Heart left ventricle (tissue), 16 donors: ENCODE data around the gene CENPK. TPM values are rescaled to one million over a fixed set of nuclear protein-coding genes. Genes with fewer than 3 reads are reported as not detected.

Experiments used
- ATAC-seq, 4 donors: fragments of 200-7000 bp; cut with Tn5 transposase; one replicate each; pipeline ENCODE4 v1.9.1; 2020 to 2022; ENCODE audit warnings: moderate library complexity in 4 of 4, mild to moderate bottlenecking in 3 of 4, moderate number of reproducible peaks in 1 of 4
- DNase-seq, 5 donors: peaks; one replicate each; pipeline ENCODE4 v3.0.0-alpha.2; 2020
- H3K27ac ChIP-seq, 12 donors: fragments of 200-600 bp; sonication (generic) in 4 of 12; one replicate each; pipeline versions ENCODE4 v1.5.0 to v1.8.0; 2016 to 2022; ENCODE audit warnings: mild to moderate bottlenecking in 2 of 12
- H3K27me3 ChIP-seq, 9 donors: fragments of 200-600 bp; sonication (generic) in 2 of 9; one replicate each; pipeline versions ENCODE4 v1.5.1 to v1.8.0; 2016 to 2022; ENCODE audit warnings: mild to moderate bottlenecking in 3 of 9
- H3K36me3 ChIP-seq, 9 donors: fragments of 200-600 bp; sonication (generic) in 2 of 9; one replicate each; pipeline versions ENCODE4 v1.5.0 to v1.8.0; 2018 to 2022; ENCODE audit warnings: mild to moderate bottlenecking in 2 of 9
- H3K4me1 ChIP-seq, 12 donors: fragments of 200-600 bp; sonication (generic) in 4 of 12; one replicate each; pipeline versions ENCODE4 v1.5.0 to v1.8.0; 2016 to 2022; ENCODE audit warnings: mild to moderate bottlenecking in 3 of 12
- H3K4me3 ChIP-seq, 12 donors: fragments of 200-600 bp; sonication (generic) in 4 of 12; one replicate each; pipeline versions ENCODE4 v1.5.0 to v1.8.0; 2017 to 2022; ENCODE audit warnings: mild to moderate bottlenecking in 9 of 12, moderate library complexity in 4 of 12
- H3K9me3 ChIP-seq, 12 donors: fragments of 200-600 bp; sonication (generic) in 4 of 12; one replicate each; pipeline versions ENCODE4 v1.5.0 to v1.8.0; 2016 to 2022; ENCODE audit warnings: mild to moderate bottlenecking in 1 of 12
- POLR2A ChIP-seq, 2 donors: fragments of 450-650 bp; IDR thresholded peaks; one replicate each; pipeline ENCODE4 v1.6.1; 2017; ENCODE audit warnings: antibody characterized with exemption in 2 of 2, mild to moderate bottlenecking in 2 of 2, moderate library complexity in 2 of 2
- WGBS, 4 donors: extraction: QIAGEN DNeasy Blood & Tissue Kit in 2 of 4; methylation state at CpG; one replicate each; pipeline versions ENCODE4 v1.1.5 to v1.1.7; 2013 to 2018; 5-methylcytosine and 5-hydroxymethylcytosine counted together
- intact Hi-C, 10 donors: fragments of 100-400 bp; cut with DNase I; formaldehyde crosslinking; loops; one replicate each; pipeline versions ENCODE4 v1.11.1 to v1.14.2; 2022
- polyA plus RNA-seq, 2 donors: library from polyadenylated mRNA; stranded (reverse); fragments of 200-250 nt; gene quantifications; one replicate each; pipeline ENCODE4 v1.2.3, GENCODE V29; 2013
- total RNA-seq, 9 donors: library from RNA; depleted of rRNA in 2 of 9; stranded (reverse); fragments of >200 nt in 2 of 9; fragmentation: NEBNext Ultra II Directional in 3 of 9; extraction: Animal tissue kit (Norgen Biotek cat#: 25700) in 3 of 9; gene quantifications; one replicate each; pipeline versions ENCODE4 v1.1.0 to v1.2.4, GENCODE V29; 2016 to 2023
- TF ChIP-seq, protein P1 (sequence below), 12 donors: fragments of 200-600 bp; sonication (generic) in 4 of 12; IDR thresholded peaks; one replicate each; pipeline versions ENCODE4 v1.5.0 to v1.8.0; 2018 to 2022; ENCODE audit warnings: antibody characterized with exemption in 12 of 12, mild to moderate bottlenecking in 5 of 12
- donor health status: ischemic (EF 13 %, LVEDD 7.1; RV severe dilation, severe dysfunction).
- donor health status: healthy with polysubstance abuse.
- donor health status: DM: no; HTN: yes; CAD: no.
- donor health status: DM: no; HTN: no; CAD: no.
- donor health status: ischemic (EF 25% LVEDD 6.9; RV normal size, moderate dysfunction).
- donor health status: ischemic (EF 25% LVEDD 5.7; RV mildly dilated, moderate dysfunction).
- donor health status: healthy.
- donor health status: DM: yes; HTN: yes; CAD: no.
- donor health status: ischemic (EF 35%, LVEDD 5.7; RV mildly dilated, moderate dysfunction).
- donor health status: nonischemic (EF 11% LVEDD 7.7; RV severe dilation, severe dysfunction).
- donor health status: DM: yes; HTN: yes; CAD: no.
- donor health status: PGD.
- donor health status: ischemic (EF 29% LVEDD 5.4; RV normal size, mild dysfunction).
- donor health status: nonischemic (EF 23%, LVEDD 6.1; RV moderate dilation, normal function).

CENPK gene
- total and polyA plus RNA-seq, 11 donors, result 0.32 to 6.9 (median 0.78) TPM; not detected in 2

DNA sequence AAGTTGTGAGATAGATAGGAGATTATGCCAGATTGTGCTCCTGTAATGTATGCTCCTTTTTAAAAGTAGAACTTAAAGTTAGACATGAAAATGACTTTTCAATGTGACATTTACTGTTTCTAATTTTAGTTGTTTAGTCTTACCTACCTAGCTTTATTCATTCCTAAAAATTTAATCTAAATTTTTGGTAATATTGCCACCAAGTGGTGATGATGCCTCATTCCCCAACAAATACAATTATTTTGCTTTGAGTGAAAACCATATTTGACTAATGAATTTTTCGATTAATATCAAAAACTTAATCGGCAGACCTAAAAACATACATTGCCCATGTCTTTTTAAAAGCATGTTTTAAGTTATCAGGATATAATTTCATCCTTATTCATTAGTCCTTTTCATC lies 25.7 kb upstream of the CENPK start:
- no peaks in the 10 kb centered on the region for H3K9me3 ChIP-seq
- H3K4me1 ChIP-seq, result no peaks in the 10 kb centered on the region
- H3K27me3 ChIP-seq, result no peaks in the 10 kb centered on the region
- no peak overlapping the region for H3K4me3 ChIP-seq
- TF ChIP-seq, protein P1, sequence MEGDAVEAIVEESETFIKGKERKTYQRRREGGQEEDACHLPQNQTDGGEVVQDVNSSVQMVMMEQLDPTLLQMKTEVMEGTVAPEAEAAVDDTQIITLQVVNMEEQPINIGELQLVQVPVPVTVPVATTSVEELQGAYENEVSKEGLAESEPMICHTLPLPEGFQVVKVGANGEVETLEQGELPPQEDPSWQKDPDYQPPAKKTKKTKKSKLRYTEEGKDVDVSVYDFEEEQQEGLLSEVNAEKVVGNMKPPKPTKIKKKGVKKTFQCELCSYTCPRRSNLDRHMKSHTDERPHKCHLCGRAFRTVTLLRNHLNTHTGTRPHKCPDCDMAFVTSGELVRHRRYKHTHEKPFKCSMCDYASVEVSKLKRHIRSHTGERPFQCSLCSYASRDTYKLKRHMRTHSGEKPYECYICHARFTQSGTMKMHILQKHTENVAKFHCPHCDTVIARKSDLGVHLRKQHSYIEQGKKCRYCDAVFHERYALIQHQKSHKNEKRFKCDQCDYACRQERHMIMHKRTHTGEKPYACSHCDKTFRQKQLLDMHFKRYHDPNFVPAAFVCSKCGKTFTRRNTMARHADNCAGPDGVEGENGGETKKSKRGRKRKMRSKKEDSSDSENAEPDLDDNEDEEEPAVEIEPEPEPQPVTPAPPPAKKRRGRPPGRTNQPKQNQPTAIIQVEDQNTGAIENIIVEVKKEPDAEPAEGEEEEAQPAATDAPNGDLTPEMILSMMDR (IDR thresholded peaks at IDR 0.05), result peak in 1 of 12 donors; percentile 6
- no peak for TF ChIP-seq POLR2A (IDR thresholded peaks at IDR 0.05)
- WGBS, 4 donors, result 93 to 98% (median 97%) methylated on average over 2 of the region's 2 CpGs
- ATAC-seq (no peak), DNase-seq (no peak)
- H3K27ac ChIP-seq, result no peak overlapping the region
- peaks cover 2 to 100% (median 100%) of the 10 kb centered on the region in 9 donors for H3K36me3 ChIP-seq
- intact Hi-C loops, result no loop called here

DNA sequence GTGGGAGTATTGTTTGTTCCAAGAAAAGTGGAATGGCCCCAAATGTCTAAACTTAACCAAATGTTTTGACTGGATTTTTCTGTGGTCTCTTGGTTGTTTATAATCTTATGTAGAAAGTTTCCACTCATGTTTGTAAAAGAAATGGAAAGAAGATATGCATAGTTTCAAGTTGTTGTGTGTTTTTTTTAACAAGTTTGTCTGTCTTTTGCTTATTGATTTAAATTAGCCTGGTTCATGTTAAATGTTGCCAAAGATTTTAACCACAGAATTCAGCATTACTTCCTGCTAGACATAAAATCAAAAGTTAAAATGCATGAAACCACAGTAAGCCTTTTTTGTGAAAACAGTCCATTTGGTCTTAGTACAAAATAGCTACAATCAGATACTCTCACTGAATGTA lies 14.2 kb upstream of the CENPK start:
- intact Hi-C loops, result no loop called here
- TF ChIP-seq POLR2A (IDR thresholded peaks at IDR 0.05), result no peak
- TF ChIP-seq, protein P1 (IDR thresholded peaks at IDR 0.05), result no peak
- Histone ChIP-seq H3K27me3 (no peaks in the 10 kb centered on the region), H3K4me1 (peaks cover 0 to 5% (median 0%) of the 10 kb centered on the region in 12 donors), H3K4me3 (no peak overlapping the region), H3K9me3 (no peaks in the 10 kb centered on the region), H3K27ac (no peak overlapping the region), H3K36me3 (peaks cover 0 to 89% (median 66%) of the 10 kb centered on the region in 9 donors)
- ATAC-seq (no peak), DNase-seq (no peak)

DNA sequence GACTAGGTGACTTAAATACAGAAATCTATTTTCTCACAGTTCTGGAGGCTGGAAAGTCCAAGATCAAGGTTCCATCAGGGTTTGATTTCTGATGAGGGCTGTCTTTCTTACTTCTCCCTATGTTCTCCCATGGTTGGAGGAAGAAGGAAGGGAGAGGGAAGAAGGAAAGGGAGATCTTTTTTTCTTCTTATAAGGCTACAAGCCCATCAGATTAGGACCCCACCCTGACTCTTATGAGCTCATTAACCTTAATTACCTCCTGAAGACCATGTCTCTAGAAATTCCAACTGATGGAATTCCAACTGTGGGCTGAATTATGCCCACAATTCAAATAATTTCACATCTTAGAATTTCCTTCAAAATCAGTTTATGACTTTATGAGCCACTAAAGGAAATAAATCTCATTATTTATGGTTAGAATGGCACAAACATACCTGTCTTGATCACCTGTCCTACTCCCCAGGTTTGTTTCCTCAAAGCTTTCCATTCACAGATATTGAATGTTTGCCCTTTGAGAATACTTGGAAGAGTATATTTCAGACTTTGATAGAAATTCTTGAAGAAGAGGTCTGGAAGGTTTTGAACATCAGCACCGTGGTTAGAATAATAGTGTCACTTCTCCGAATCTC lies 7.7 kb upstream of the CENPK start:
- ATAC-seq (no peak), DNase-seq (no peak)
- Histone ChIP-seq H3K9me3 (no peaks in the 10 kb centered on the region), H3K36me3 (peaks cover 0 to 85% (median 67%) of the 10 kb centered on the region in 9 donors), H3K27ac (no peak overlapping the region), H3K27me3 (no peaks in the 10 kb centered on the region), H3K4me3 (no peak overlapping the region), H3K4me1 (peaks cover 0 to 6% (median 3%) of the 10 kb centered on the region in 12 donors)
- WGBS, 4 donors, result 91 to 95% (median 92%) methylated on average over 2 of the region's 2 CpGs
- intact Hi-C loops, result no loop called here
- TF ChIP-seq, protein P1 (IDR thresholded peaks at IDR 0.05), result no peak
- TF ChIP-seq POLR2A (IDR thresholded peaks at IDR 0.05), result no peak

DNA sequence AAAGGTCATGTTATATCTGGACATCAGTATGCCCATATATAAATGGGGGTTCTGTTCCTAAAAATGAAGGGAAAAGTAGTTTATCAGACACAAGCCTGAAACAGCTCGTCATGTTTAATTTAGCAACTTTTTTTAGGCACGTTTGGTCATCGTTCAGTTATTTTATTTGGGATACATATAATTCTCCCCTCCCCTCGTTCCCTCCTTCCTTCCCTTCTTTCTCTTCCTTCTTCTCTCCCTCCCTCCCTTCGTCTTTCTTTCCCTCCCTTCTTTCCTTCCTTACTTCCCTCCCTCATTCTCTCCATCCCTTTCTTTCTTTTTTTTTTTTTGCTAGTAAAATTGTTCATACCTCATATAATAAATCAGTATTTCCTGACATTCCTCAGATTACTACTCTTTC lies 3.5 kb upstream of the CENPK start:
- H3K27ac ChIP-seq, result no peak overlapping the region
- H3K4me3 ChIP-seq, result no peak overlapping the region
- peaks cover 0 to 52% (median 38%) of the 10 kb centered on the region in 9 donors for H3K36me3 ChIP-seq
- 69 to 81% (median 74%) methylated on average over 5 of the region's 5 CpGs for WGBS, 4 donors
- no peak for DNase-seq
- no peaks in the 10 kb centered on the region for H3K9me3 ChIP-seq
- no peaks in the 10 kb centered on the region for H3K27me3 ChIP-seq
- TF ChIP-seq POLR2A (IDR thresholded peaks at IDR 0.05), result no peak
- TF ChIP-seq, protein P1 (IDR thresholded peaks at IDR 0.05), result no peak
- peaks cover 0 to 33% (median 25%) of the 10 kb centered on the region in 12 donors for H3K4me1 ChIP-seq
- ATAC-seq, result no peak
- intact Hi-C loops, result loop anchor here in 2 of 10 donors (10.0 kb wide), 1 partner anchor 752 kb away; no protein-coding TSS in a partner anchor
